Activated T-helper 9 cell treated with anti-CD3 and anti-CD28 coated beads, Interleukin-2, amount 50 U/mL, for 16 hours (primary cell): Measurements from ENCODE around the gene APH1B.
"Not testable (repeated sequence)": the region's sequence is repeated elsewhere in the genome, so short reads cannot be mapped to it uniquely, and the experiment has no call there.

Experiments
- DNase-seq: peaks from one replicate; pipeline ENCODE4 v3.0.0-alpha.2; 2020; ENCODE audit warnings: low read depth

The APH1B gene

DNA sequence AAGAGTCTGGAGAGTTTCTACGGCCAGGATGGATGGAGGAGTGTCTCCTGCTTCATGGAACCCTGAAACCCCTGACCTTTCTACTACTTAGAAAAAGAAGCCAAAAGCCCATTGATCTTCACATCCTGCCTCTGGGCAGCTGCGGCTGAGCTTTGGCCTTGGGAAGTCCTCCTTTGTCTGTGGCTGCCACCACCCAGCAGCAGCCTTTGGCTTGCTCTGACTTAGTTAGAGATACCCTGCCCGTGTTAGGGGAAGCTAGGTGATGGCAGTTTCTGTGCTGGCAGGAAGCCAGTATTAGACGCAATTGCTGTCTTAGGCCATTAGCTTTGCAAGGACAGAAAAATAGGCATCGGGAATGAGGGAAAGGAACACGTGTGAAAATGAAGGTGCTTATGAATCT is 18.8 kb downstream of the APH1B start:
- DNase-seq, result no peak

- no peak for DNase-seq
These were observed 22.7 kb downstream of the APH1B start for GRCh38 chr15:63299943-63300575.

- no peak for DNase-seq
These were observed 23.7 kb downstream of the APH1B start for GRCh38 chr15:63301088-63301487.

GRCh38 chr15:63305260-63305659 is 27.9 kb downstream of the APH1B start:
- no peak for DNase-seq

DNA sequence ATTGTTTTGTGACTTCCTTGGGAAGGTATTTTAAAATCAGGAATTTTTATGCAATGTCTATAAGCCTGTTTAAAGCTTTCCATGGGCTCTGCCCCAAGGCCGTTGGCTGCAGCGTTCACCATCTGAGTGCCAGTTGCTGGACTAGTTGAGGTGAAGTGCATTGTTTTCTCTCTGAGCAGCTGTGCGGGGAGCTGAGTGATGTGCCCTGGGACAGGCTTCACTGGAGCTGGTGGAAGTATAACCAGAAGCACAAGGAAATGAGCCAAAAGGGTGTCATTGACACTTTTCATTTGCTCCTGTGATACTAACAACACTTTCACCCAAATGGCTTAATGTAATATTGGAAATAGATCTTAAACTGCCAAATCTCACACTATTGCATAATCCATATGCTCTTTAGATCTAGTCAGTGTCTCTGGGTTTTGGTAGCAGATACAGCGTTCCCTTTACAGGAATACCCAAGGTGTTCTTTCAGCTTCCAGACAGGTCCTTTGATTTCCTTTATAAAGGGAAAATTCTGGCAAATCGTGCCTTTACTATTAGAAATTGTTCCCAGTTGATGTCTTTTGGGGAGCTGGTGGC is 29.2 kb downstream of the APH1B start:
- DNase-seq, result no peak

- DNase-seq, result no peak
These were observed 31.1 kb downstream of the APH1B start for GRCh38 chr15:63308491-63308890.

- no peak for DNase-seq
These were observed 31.5 kb downstream of the APH1B start for GRCh38 chr15:63308947-63309346.

GRCh38 chr15:63310646-63311045 is 33.2 kb downstream of the APH1B start:
- DNase-seq, result no peak

- no peak for DNase-seq
These were observed 34.9 kb downstream of the APH1B start for GRCh38 chr15:63312286-63312685.

DNA sequence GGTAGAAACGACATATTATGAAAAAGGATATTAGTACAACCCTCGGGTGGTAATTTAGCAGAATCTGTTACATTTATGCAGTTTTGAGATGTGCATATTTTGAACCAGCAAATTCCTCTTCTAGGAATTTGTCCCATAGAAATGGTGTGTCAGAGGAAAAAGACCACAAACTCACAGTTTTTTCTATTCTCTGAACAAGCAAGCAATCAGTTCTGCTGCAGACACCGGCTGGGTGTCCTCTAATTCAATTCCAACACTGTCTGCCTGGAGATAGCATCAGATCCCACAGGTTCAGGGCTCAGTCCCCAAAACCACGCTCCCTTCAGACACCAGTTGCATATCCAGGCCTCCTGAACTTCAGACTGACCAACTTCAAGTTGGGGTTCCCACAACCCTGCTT is 36.4 kb downstream of the APH1B start:
- DNase-seq, result no peak

GRCh38 chr15:63314409-63314808 is 37.0 kb downstream of the APH1B start:
- DNase-seq, result no peak

DNA sequence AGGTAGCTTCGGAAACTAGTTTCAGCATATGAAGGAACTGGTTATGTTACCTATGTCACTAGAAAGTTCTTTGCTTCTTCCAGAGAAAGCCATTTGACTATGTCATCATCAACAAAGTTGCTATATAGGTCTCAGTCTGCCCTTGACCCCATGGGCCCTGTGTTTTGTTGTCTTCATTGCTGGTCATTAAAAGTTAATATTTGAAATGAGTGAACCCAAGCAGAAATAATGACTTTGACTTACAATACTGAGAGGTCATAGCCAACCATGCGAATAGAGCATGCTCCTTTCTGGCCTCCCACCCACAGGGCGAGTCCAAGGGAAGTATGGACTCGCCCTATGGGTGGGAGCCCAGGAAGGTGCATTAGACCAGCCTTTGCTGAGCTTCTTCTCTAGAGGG is 40.9 kb downstream of the APH1B start:
- no peak for DNase-seq

DNA sequence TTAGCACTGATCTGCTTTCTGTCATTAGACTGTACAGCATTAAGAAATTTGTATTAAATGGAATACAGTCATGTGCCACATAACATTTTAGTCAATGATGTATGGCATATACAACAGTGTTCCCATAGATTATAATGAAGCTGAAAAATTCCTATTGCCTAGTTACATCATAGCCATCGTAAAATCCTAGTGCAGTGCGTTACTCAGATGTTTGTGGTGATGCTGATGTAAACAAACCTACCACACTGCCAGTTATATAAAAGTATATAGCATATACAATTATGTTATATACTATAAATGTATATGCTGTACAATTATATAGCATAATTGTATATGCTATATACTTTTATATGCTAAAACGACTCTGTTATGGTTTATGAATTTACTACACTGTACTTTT is 41.7 kb downstream of the APH1B start:
- no peak for DNase-seq

DNA sequence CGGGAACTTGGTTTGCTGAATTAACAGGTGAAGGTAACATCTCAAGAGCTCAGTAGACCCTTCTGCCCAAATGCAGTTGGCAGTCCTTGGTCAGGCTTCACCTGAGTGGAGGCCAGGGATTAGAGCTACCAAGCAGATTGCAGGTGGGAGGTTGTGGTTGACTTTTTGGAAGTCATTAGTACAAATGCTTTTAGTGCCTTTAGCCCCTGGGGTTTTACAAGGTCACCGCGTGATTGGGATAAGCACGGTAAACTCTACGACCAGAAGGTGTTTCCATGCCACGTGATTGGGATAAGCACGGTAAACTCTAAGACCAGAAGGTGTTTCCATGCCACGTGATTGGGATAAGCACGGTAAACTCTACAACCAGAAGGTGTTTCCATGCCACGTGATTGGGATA is 43.0 kb downstream of the APH1B start:
- DNase-seq, result not testable (repeated sequence)

DNA sequence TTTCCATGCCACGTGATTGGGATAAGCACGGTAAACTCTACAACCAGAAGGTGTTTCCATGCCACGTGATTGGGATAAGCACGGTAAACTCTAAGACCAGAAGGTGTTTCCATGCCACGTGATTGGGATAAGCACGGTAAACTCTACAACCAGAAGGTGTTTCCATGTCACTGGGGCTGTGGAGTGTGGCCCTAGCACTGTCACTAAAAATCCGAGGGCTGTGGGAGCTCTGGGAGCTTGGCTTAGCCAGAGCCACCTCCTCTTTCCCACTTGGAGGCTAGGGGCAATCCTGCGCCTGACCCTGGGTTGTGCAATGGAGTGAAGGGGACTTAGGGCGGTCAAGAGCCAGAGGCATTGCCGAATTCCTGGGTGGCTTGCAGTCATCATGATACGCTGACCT is 43.6 kb downstream of the APH1B start:
- not testable (repeated sequence) for DNase-seq

GRCh38 chr15:63321462-63321861 is 44.1 kb downstream of the APH1B start:
- DNase-seq, result no peak

DNA sequence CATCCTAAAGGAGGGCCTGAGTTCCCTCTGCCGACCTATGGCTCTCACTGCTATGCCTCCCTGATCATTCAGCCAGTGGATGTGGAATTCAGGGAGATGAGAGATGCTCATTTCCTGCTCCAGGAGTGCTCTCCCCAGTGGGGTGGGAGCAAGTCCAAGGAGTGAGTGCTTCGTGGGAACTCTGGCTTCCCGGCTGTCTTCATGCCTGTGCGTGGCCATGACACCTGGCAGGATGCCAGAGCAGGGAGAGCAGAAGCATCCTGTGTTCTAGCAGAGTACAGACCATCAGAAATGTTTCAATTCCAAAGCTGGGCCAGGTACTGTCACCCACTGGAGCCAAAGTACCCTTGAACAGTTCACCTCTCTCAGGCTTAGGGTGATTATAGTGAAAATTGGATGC is 45.1 kb downstream of the APH1B start:
- no peak for DNase-seq

GRCh38 chr15:63323798-63324563 is 46.6 kb downstream of the APH1B start:
- no peak for DNase-seq

GRCh38 chr15:63324770-63325169 is 47.4 kb downstream of the APH1B start:
- DNase-seq, result no peak

- DNase-seq, result no peak
These were observed 50.4 kb downstream of the APH1B start for GRCh38 chr15:63327648-63328421.

DNA sequence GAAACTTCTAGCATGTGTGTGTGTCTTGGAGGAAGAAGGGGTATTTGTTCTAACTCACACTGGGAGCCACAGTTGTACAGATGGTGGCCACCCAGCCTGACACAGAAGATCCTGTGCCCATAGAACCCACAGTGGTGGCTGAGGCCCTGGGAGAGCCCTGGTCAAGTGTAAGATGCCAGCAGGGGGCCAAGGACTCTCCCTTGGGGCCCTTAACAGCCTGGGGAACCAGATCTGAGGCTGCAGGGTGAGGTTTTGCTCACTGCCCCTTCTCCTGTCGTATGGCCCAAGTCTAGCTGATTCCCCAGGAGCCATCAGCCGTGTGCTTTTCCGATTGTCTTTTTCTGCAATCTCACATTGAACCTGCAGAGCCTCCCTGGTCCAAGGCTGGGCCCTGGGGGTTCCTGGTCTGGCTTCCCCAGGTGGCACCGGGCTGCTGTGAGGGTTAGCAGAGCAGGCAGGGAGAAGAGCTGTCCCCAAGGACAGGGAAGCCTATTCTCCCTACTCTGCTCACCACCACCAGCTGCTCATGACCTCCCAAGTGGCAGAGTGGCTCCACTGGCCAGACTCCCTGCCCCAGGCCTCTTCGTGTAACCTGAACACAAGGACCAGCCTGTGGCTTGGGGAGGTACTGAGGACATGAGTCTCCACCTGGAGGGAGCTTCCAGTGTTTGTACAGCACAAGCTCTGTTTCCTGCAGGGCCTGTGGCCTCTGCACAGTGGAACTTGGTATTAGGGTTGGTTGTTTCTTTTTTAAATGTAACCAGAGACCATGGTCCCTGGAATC is 52.4 kb downstream of the APH1B start:
- no peak for DNase-seq

- DNase-seq, result no peak
These were observed 53.5 kb downstream of the APH1B start for GRCh38 chr15:63330926-63331325.
